Osteoblast (primary cell): Measurements from ENCODE around the gene GRIK2. TPM values are rescaled to one million over a fixed set of nuclear protein-coding genes. Genes with fewer than 3 reads are reported as not detected.

Experiments used
- DNase-seq: peaks from one replicate; pipeline ENCODE4 v3.0.0; 2011; ENCODE audit warnings: low spot score, mixed read lengths; ENCODE audit not compliant: insufficient read length; ENCODE audit errors: missing footprints
- H2AFZ ChIP-seq: 2 replicates; pipeline ENCODE4 v1.6.0; 2011; ENCODE audit warnings: mild to moderate bottlenecking, low read length
- H3K27ac ChIP-seq: 2 replicates; pipeline ENCODE4 v1.5.1; 2011; ENCODE audit warnings: mild to moderate bottlenecking, low read depth, low read length, moderate library complexity
- H3K27me3 ChIP-seq: 2 replicates; pipeline ENCODE4 v1.6.0; 2012; ENCODE audit warnings: mild to moderate bottlenecking, control low read depth, inconsistent platforms, low read length, moderate library complexity; ENCODE audit not compliant: insufficient read depth
- H3K36me3 ChIP-seq: 2 replicates; pipeline ENCODE4 v1.5.1; 2011; ENCODE audit warnings: mild to moderate bottlenecking, low read length, control low read depth, moderate library complexity; ENCODE audit not compliant: insufficient read depth
- H3K4me1 ChIP-seq: 2 replicates; pipeline ENCODE4 v1.5.1; 2011; ENCODE audit warnings: mild to moderate bottlenecking, low read length, control low read depth, moderate library complexity; ENCODE audit not compliant: insufficient read depth
- H3K4me2 ChIP-seq: 2 replicates; pipeline ENCODE4 v1.6.0; 2011; ENCODE audit warnings: mild to moderate bottlenecking, low read length; ENCODE audit not compliant: insufficient read depth
- H3K4me3 ChIP-seq: fragments of 200-600 bp; sonication (generic); 3 replicates; pipeline ENCODE4 v1.5.1; 2012; ENCODE audit warnings: mild to moderate bottlenecking, low read length, inconsistent platforms; ENCODE audit not compliant: insufficient read depth
- H3K79me2 ChIP-seq: 2 replicates; pipeline ENCODE4 v1.6.0; 2012; ENCODE audit warnings: mild to moderate bottlenecking, low read length, control low read depth, inconsistent platforms; ENCODE audit not compliant: insufficient read depth
- H3K9me3 ChIP-seq: 2 replicates; pipeline ENCODE4 v1.5.1; 2011; ENCODE audit warnings: low read depth, low read length, control low read depth
- H4K20me1 ChIP-seq: 2 replicates; pipeline ENCODE4 v1.6.0; 2012; ENCODE audit warnings: mild to moderate bottlenecking, low read length, control low read depth; ENCODE audit not compliant: insufficient read depth
- total RNA-seq: library from RNA; depleted of rRNA; stranded (reverse); fragments of >200 nt; gene quantifications from 2 replicates; pipeline ENCODE4 v1.2.3, GENCODE V29; 2012
- TF ChIP-seq, protein P1 (sequence below): IDR thresholded peaks from 2 replicates; pipeline ENCODE4 v1.5.1; 2011; ENCODE audit warnings: mild to moderate bottlenecking, low read depth, low read length, moderate library complexity; ENCODE audit errors: extremely low read depth

The GRIK2 gene
- total RNA-seq, 1 donor, result 0.72 TPM

- H3K27ac ChIP-seq, result no peak overlapping the region
- H3K36me3 ChIP-seq, result no peaks in the 10 kb centered on the region
- TF ChIP-seq, protein P1, sequence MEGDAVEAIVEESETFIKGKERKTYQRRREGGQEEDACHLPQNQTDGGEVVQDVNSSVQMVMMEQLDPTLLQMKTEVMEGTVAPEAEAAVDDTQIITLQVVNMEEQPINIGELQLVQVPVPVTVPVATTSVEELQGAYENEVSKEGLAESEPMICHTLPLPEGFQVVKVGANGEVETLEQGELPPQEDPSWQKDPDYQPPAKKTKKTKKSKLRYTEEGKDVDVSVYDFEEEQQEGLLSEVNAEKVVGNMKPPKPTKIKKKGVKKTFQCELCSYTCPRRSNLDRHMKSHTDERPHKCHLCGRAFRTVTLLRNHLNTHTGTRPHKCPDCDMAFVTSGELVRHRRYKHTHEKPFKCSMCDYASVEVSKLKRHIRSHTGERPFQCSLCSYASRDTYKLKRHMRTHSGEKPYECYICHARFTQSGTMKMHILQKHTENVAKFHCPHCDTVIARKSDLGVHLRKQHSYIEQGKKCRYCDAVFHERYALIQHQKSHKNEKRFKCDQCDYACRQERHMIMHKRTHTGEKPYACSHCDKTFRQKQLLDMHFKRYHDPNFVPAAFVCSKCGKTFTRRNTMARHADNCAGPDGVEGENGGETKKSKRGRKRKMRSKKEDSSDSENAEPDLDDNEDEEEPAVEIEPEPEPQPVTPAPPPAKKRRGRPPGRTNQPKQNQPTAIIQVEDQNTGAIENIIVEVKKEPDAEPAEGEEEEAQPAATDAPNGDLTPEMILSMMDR, result no peak
- no peak overlapping the region for H3K4me3 ChIP-seq
- H3K4me1 ChIP-seq, result no peaks in the 10 kb centered on the region
- H3K79me2 ChIP-seq, result no peaks in the 10 kb centered on the region
- H3K9me3 ChIP-seq, result no peaks in the 10 kb centered on the region
- no peaks in the 10 kb centered on the region for H3K27me3 ChIP-seq
- H2AFZ ChIP-seq, result no peak overlapping the region
- no peaks in the 10 kb centered on the region for H4K20me1 ChIP-seq
- DNase-seq, result no peak
- peak overlapping the region; percentile 8 for H3K4me2 ChIP-seq
These were observed 140.9 kb downstream of the GRIK2 start for GRCh38 chr6:101534386-101534785.

DNA sequence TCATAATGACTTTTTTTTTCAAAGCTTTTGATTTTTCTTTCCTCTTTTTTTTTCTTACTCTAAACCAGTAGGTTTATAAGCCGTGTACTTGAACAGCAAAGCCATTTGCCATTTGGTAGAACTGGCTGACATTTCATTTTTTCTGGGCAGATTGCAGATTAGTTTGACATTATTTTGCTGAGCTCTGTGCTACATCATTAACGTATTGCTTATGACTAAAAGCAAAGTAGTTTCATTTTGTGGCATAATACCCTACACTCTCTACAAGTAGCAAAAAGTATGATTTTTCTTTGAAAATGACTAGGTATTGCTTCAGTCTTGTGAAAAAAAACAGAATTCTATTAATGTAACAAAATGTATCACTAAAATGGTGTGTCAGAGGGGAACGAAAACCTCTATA is 141.3 kb downstream of the GRIK2 start:
- H3K4me3 ChIP-seq, result peak overlapping the region; percentile 1
- H3K36me3 ChIP-seq, result no peaks in the 10 kb centered on the region
- no peak overlapping the region for H2AFZ ChIP-seq
- H3K27me3 ChIP-seq, result no peaks in the 10 kb centered on the region
- no peak overlapping the region for H3K27ac ChIP-seq
- TF ChIP-seq, protein P1, result no peak
- no peak for DNase-seq
- no peaks in the 10 kb centered on the region for H3K9me3 ChIP-seq
- no peaks in the 10 kb centered on the region for H3K79me2 ChIP-seq
- H3K4me2 ChIP-seq, result peak overlapping the region; percentile 8
- H3K4me1 ChIP-seq, result no peaks in the 10 kb centered on the region
- H4K20me1 ChIP-seq, result no peaks in the 10 kb centered on the region

DNA sequence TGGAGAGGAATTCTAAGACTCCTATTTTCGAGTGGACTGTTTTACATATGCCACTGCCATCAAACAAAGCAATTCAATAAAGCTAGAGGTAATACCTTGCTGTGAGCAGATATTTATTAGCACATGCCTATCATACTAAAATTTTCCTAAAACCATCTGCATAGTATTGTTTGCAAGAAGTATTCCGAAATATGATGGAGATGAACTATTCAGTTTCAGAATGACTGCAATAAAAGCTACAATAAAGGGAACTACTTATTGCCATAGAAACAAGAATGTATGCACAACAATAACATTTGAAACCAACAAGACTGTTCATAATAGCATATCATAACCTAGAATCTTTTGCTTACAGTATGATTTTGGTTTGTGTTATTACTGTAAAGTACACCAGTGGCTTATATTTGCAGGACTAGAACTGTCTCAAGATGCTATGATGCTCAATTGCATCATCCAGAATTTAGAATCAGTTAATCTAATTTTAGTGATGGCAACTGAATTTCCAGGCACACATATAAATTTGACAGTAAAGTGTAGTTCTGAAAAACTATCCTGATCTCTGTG is 144.3 kb downstream of the GRIK2 start:
- Histone ChIP-seq H3K4me1 (no peaks in the 10 kb centered on the region), H3K9me3 (no peaks in the 10 kb centered on the region), H3K36me3 (no peaks in the 10 kb centered on the region), H3K27me3 (no peaks in the 10 kb centered on the region), H3K4me2 (no peak overlapping the region), H2AFZ (no peak overlapping the region), H3K4me3 (no peak overlapping the region), H3K27ac (no peak overlapping the region), H4K20me1 (no peaks in the 10 kb centered on the region), H3K79me2 (no peaks in the 10 kb centered on the region)
- TF ChIP-seq, protein P1, result no peak
- no peak for DNase-seq

GRCh38 chr6:101539510-101540245 is 146.2 kb downstream of the GRIK2 start:
- H3K36me3 ChIP-seq, result no peaks in the 10 kb centered on the region
- H2AFZ ChIP-seq, result no peak overlapping the region
- no peaks in the 10 kb centered on the region for H4K20me1 ChIP-seq
- H3K4me2 ChIP-seq, result no peak overlapping the region
- TF ChIP-seq, protein P1, result no peak
- no peaks in the 10 kb centered on the region for H3K79me2 ChIP-seq
- no peak overlapping the region for H3K4me3 ChIP-seq
- H3K9me3 ChIP-seq, result no peaks in the 10 kb centered on the region
- no peaks in the 10 kb centered on the region for H3K27me3 ChIP-seq
- H3K4me1 ChIP-seq, result no peaks in the 10 kb centered on the region
- no peak overlapping the region for H3K27ac ChIP-seq
- no peak for DNase-seq
